ENCODE data around the gene SAP30BP.

The SAP30BP gene

GRCh38 chr17:75729351-75729750 is 62.2 kb downstream of the SAP30BP start:
- no peak for DNase-seq (ENCODE audit: low read depth)
- TF ChIP-seq CTCF (IDR thresholded peaks at IDR 0.05; ENCODE audit: insufficient read depth, low read depth, low read length, missing control alignments), result no peak
- no peak overlapping the region for H3K4me3 ChIP-seq (ENCODE audit: low read length)

- no peak for DNase-seq (ENCODE audit: low read depth)
- no peak overlapping the region for H3K4me3 ChIP-seq (ENCODE audit: low read length)
- TF ChIP-seq CTCF (IDR thresholded peaks at IDR 0.05; ENCODE audit: insufficient read depth, low read depth, low read length, missing control alignments), result no peak
Observed at GRCh38 chr17:75730065-75730464, 62.9 kb downstream of the SAP30BP start.

DNA sequence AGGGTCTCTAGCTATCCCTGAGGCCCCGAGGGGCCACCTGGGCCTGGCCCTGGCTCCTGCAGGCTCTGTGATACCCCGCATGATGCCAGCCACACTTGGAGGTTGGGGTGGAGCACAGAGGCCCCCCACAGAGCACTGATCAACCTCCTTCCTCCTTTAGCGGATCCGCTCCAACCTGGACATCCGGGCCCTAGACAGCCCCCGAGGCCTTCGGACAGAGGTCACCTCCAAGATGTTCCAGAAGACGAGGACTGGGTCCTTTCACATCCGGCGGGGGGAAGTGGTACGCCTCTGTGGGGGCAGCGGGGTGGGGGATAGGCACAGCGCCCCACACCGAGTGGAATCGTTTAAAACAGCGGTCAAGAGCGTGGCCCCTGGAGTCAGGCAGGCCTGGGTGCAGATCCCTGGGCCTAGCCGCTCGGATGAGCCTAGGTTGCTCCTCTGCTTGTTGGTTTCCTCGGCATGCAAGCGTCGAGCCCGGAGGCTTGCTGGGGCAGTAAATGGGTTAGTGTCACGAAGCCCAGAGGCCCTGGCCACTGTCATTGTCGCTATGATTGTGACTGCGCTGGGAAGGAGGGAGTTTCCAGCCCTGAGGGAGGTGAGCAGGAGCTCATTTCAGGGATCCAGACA is 64.1 kb downstream of the SAP30BP start:
- no peak overlapping the region for H3K4me3 ChIP-seq (ENCODE audit: low read length)
- TF ChIP-seq CTCF (IDR thresholded peaks at IDR 0.05; ENCODE audit: insufficient read depth, low read depth, low read length, missing control alignments), result no peak
- no peak for DNase-seq (ENCODE audit: low read depth)

- no peak for DNase-seq (ENCODE audit: low read depth)
- no peak for TF ChIP-seq CTCF (IDR thresholded peaks at IDR 0.05; ENCODE audit: insufficient read depth, low read depth, low read length, missing control alignments)
- no peak overlapping the region for H3K4me3 ChIP-seq (ENCODE audit: low read length)
Observed at GRCh38 chr17:75731716-75732498, 64.8 kb downstream of the SAP30BP start.

- DNase-seq (ENCODE audit: low read depth), result no peak
- H3K4me3 ChIP-seq (ENCODE audit: low read length), result no peak overlapping the region
Observed at GRCh38 chr17:75733471-75733870, 66.3 kb downstream of the SAP30BP start.

DNA sequence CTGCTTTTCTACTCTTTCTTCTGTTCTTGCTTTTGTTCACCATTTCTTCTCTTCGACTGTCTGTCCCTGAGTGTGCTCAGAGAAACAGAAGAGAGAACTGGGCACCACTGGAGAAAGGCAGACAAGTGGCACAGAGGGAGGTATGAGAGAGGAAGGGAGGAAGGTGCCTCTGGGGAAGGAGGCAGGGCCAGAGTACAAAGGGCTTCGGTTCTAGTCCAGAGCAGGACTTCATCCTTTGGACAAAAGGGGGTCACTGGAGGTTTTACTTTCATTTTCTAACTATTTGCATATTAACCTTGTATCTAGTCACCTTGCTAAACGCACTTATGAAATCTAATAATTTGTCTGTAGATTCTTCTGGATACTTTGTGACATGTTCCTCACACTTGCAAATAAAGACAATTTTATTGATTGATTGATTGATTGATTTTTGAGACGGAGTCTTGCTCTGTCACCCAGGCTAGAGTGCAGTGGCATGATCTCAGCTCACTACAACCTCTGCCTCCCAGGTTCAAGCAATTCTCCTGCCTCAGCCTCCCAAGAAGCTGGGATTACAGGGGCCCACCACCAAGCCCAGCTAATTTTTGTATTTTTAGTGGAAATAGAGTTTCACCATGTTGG is 67.6 kb downstream of the SAP30BP start:
- no peak overlapping the region for H3K4me3 ChIP-seq (ENCODE audit: low read length)

More at GRCh38 chr17:75733471-75733870, 66.3 kb downstream of the SAP30BP start:
- TF ChIP-seq CTCF (IDR thresholded peaks at IDR 0.05; ENCODE audit: insufficient read depth, low read depth, low read length, missing control alignments), result no peak

More for the DNA sequence above, 67.6 kb downstream of the SAP30BP start:
- no peak for TF ChIP-seq CTCF (IDR thresholded peaks at IDR 0.05; ENCODE audit: insufficient read depth, low read depth, low read length, missing control alignments)
- no peak for DNase-seq (ENCODE audit: low read depth)
